ENCODE results near the gene MYRFL. TPM values are rescaled to one million over a fixed set of nuclear protein-coding genes. Genes with fewer than 3 reads are reported as not detected.

Gene MYRFL
- total RNA-seq, 2 experiments from 2014 or later = not detected

GRCh38 chr12:69925291-69925690 is 100.3 kb downstream of the MYRFL start:
- no peak for TF ChIP-seq CTCF (IDR thresholded peaks at IDR 0.05)
- DNase-seq (no peak), ATAC-seq (no peak)
- Mint-ChIP-seq H3K27ac (no peak overlapping the region), H3K36me3 (ENCODE audit: low read depth) (no peaks in the 10 kb centered on the region), H3K4me1 (ENCODE audit: low read depth) (no peaks in the 10 kb centered on the region), H3K9me3 (no peaks in the 10 kb centered on the region), H3K4me3 (no peak overlapping the region), H3K27me3 (peaks cover 5% of the 10 kb centered on the region)
- ChIA-PET CTCF (no interaction called here), POLR2A (no interaction called here)
- intact Hi-C loops (cut with micrococcal nuclease) = no loop called here

GRCh38 chr12:69927164-69927563 is 102.1 kb downstream of the MYRFL start:
- DNase-seq (no peak), ATAC-seq (no peak)
- Mint-ChIP-seq H3K9me3 (no peaks in the 10 kb centered on the region), H3K27me3 (peaks cover 5% of the 10 kb centered on the region), H3K36me3 (ENCODE audit: low read depth) (no peaks in the 10 kb centered on the region), H3K4me3 (no peak overlapping the region), H3K4me1 (ENCODE audit: low read depth) (no peaks in the 10 kb centered on the region), H3K27ac (no peak overlapping the region)
- CTCF ChIA-PET = interaction anchor here (1.0 kb wide), 1 partner anchor 27 kb away, joined by 4 read pairs; no protein-coding TSS in a partner anchor
- POLR2A ChIA-PET = no interaction called here
- no peak for TF ChIP-seq CTCF (IDR thresholded peaks at IDR 0.05)
- intact Hi-C loops (cut with micrococcal nuclease) = no loop called here

DNA sequence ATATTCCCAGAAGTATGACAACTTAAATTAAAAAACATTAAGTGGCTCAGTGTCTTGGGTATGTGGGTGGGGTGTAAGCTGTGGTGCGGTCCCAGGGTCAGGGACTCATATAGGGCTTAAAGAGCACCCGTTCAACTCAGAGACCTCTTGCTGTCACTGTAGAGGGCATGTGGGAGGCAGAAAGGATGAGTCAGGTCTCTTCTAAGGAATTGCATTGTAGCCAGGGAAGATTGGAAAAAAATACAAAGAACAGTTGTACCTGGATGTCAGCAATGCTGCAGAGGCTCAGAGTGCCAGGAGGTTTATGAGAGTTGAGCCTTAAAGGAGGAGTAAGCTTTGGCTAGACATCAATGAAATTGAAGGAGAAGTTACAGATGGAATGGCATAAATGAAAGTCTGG is 104.1 kb downstream of the MYRFL start:
- intact Hi-C loops (cut with micrococcal nuclease) = no loop called here
- TF ChIP-seq CTCF (IDR thresholded peaks at IDR 0.05) = no peak
- Mint-ChIP-seq H3K4me3 (no peak overlapping the region), H3K27ac (no peak overlapping the region), H3K36me3 (ENCODE audit: low read depth) (no peaks in the 10 kb centered on the region), H3K4me1 (ENCODE audit: low read depth) (no peaks in the 10 kb centered on the region), H3K9me3 (no peaks in the 10 kb centered on the region), H3K27me3 (peaks cover 5% of the 10 kb centered on the region)
- CTCF ChIA-PET = interaction anchor here (3.1 kb wide), 1 partner anchor 29 kb away, joined by 9 read pairs; no protein-coding TSS in a partner anchor
- DNase-seq (no peak), ATAC-seq (no peak)
- POLR2A ChIA-PET = interaction anchor here (1.1 kb wide), 1 partner anchor 71 kb away, joined by 3 read pairs; no protein-coding TSS in a partner anchor

GRCh38 chr12:69929531-69929930 is 104.5 kb downstream of the MYRFL start:
- no peak for TF ChIP-seq CTCF (IDR thresholded peaks at IDR 0.05)
- CTCF ChIA-PET = interaction anchor here (3.1 kb wide), 1 partner anchor 29 kb away, joined by 9 read pairs; no protein-coding TSS in a partner anchor
- POLR2A ChIA-PET = interaction anchor here (1.1 kb wide), 1 partner anchor 70 kb away, joined by 3 read pairs; no protein-coding TSS in a partner anchor
- no peaks in the 10 kb centered on the region for H3K36me3 Mint-ChIP-seq (ENCODE audit: low read depth)
- H3K4me3 Mint-ChIP-seq = no peak overlapping the region
- DNase-seq (no peak), ATAC-seq (no peak)
- peaks cover 5% of the 10 kb centered on the region for H3K27me3 Mint-ChIP-seq
- H3K27ac Mint-ChIP-seq = no peak overlapping the region
- intact Hi-C loops (cut with micrococcal nuclease) = no loop called here
- no peaks in the 10 kb centered on the region for H3K4me1 Mint-ChIP-seq (ENCODE audit: low read depth)
- H3K9me3 Mint-ChIP-seq = no peaks in the 10 kb centered on the region

- Mint-ChIP-seq H3K4me3 (no peak overlapping the region), H3K36me3 (ENCODE audit: low read depth) (no peaks in the 10 kb centered on the region), H3K4me1 (ENCODE audit: low read depth) (no peaks in the 10 kb centered on the region), H3K27ac (no peak overlapping the region), H3K9me3 (no peaks in the 10 kb centered on the region), H3K27me3 (peaks cover 6% of the 10 kb centered on the region)
- CTCF ChIA-PET = no interaction called here
- TF ChIP-seq CTCF (IDR thresholded peaks at IDR 0.05) = no peak
- intact Hi-C loops (cut with micrococcal nuclease) = no loop called here
- DNase-seq = no peak
- ATAC-seq = no peak
- POLR2A ChIA-PET = interaction anchor here (0.7 kb wide), 1 partner anchor 192 kb away, joined by 4 read pairs; no protein-coding TSS in a partner anchor
These were observed 106.5 kb downstream of the MYRFL start for GRCh38 chr12:69931569-69931968.
